Epithelial cell of esophagus (primary cell): ENCODE data around the gene GPA33.

Experiments
- DNase-seq: peaks from one replicate; pipeline ENCODE4 v3.0.0; 2010; ENCODE audit warnings: low read depth
- H3K4me3 ChIP-seq: 2 replicates; pipeline ENCODE4 v1.5.1; 2011; ENCODE audit warnings: mild to moderate bottlenecking, low read length, control low read depth
- CTCF ChIP-seq: IDR thresholded peaks from 2 replicates; pipeline ENCODE4 v1.5.1; 2011; ENCODE audit warnings: low read depth, mild to moderate bottlenecking, low read length, control low read depth, inconsistent platforms; ENCODE audit not compliant: insufficient read depth; ENCODE audit errors: missing control alignments

GPA33 gene

GRCh38 chr1:167090314-167090942 lies at the start of gene GPA33:
GPA33 (minus strand) TSS chr1:167090377; CDS start chr1:167090287, 90 bp downstream.
- no peak within 1 kb of the TSS for H3K4me3 ChIP-seq
- DNase-seq = no peak
- no peak for TF ChIP-seq CTCF

- no peak overlapping the region for H3K4me3 ChIP-seq
- no peak for DNase-seq
- no peak for TF ChIP-seq CTCF
Measured at GRCh38 chr1:167138703-167139102, 48.5 kb upstream of the GPA33 start.

GRCh38 chr1:167137793-167138510 lies 47.8 kb upstream of the GPA33 start:
- no peak for DNase-seq
- H3K4me3 ChIP-seq = no peak overlapping the region
- TF ChIP-seq CTCF = no peak

- H3K4me3 ChIP-seq = no peak overlapping the region
- DNase-seq = no peak
- TF ChIP-seq CTCF = no peak
Measured at GRCh38 chr1:167137332-167137781, 47.2 kb upstream of the GPA33 start.

- DNase-seq = no peak
- H3K4me3 ChIP-seq = no peak overlapping the region
- TF ChIP-seq CTCF = no peak
Measured at GRCh38 chr1:167136806-167137205, 46.6 kb upstream of the GPA33 start.

- peak; percentile 51 for DNase-seq
- no peak overlapping the region for H3K4me3 ChIP-seq
Measured at GRCh38 chr1:167136191-167136614, 46.0 kb upstream of the GPA33 start.

More at GRCh38 chr1:167136191-167136614, 46.0 kb upstream of the GPA33 start:
- TF ChIP-seq CTCF = no peak
